ENCODE data around the gene ZFP57.

DNA sequence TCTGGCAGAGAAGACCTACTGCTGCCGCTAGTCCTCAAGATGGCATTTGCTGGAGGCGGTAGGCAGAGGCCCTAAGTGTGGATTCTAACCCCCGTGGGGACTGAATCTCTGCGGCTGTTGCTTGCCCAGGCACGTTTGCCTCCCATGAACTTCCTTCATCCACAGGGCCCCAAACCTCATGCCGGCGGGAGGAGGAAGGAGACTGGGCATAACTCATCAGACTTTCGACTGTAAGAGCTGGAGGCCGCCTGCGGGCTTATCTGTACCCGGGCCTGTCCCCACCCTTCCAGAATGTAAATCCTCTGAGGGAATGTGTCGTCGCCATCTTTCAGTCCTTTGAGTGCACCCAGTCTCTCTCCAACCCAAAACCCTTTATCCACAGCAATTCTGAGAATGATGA lies 990 bp downstream of the ZFP57 start:
- TF ChIP-seq, protein P1, sequence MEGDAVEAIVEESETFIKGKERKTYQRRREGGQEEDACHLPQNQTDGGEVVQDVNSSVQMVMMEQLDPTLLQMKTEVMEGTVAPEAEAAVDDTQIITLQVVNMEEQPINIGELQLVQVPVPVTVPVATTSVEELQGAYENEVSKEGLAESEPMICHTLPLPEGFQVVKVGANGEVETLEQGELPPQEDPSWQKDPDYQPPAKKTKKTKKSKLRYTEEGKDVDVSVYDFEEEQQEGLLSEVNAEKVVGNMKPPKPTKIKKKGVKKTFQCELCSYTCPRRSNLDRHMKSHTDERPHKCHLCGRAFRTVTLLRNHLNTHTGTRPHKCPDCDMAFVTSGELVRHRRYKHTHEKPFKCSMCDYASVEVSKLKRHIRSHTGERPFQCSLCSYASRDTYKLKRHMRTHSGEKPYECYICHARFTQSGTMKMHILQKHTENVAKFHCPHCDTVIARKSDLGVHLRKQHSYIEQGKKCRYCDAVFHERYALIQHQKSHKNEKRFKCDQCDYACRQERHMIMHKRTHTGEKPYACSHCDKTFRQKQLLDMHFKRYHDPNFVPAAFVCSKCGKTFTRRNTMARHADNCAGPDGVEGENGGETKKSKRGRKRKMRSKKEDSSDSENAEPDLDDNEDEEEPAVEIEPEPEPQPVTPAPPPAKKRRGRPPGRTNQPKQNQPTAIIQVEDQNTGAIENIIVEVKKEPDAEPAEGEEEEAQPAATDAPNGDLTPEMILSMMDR (IDR thresholded peaks at IDR 0.05), result no peak
- TF ChIP-seq POLR2A (IDR thresholded peaks at IDR 0.05) (no peak), EP300 (IDR thresholded peaks at IDR 0.05) (no peak)

All from ovary (tissue), 3 donors.